HG02870 (cell line): ENCODE measurements around the gene ASTN2.

Source experiments
- ATAC-seq: cut with Tn5 transposase; IDR thresholded peaks from one replicate; pipeline ENCODE4 v1.9.1; 2021; ENCODE audit warnings: mild to moderate bottlenecking, moderate library complexity; ENCODE audit not compliant: unreplicated experiment

Gene ASTN2

GRCh38 chr9:117029341-117029740, 385.5 kb downstream of the ASTN2 start:
- no peak for ATAC-seq

- ATAC-seq = no peak
Measured at GRCh38 chr9:117028103-117028858, 386.6 kb downstream of the ASTN2 start.

DNA sequence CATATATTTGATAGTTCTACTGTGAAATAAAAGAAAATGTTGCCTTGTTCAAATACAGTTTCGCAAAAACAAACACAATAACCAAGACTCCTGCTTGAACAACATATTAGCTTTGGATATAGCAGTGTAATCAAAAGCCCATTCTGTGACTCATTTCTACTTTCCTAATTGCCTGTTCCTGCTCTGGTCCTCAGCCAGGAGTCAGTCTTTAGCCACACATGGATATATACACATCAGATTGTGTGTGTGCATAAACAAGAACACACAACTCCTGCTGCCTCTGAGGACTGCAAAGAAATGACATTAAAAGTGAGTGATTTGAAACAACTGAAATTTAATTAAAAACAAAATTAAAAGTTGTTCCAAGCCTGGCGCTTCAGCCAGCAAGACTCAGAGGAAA, 393.0 kb downstream of the ASTN2 start:
- no peak for ATAC-seq

GRCh38 chr9:117018966-117019617, 395.8 kb downstream of the ASTN2 start:
- no peak for ATAC-seq

- ATAC-seq = no peak
Measured at GRCh38 chr9:117017414-117017985, 397.4 kb downstream of the ASTN2 start.

- no peak for ATAC-seq
Measured at GRCh38 chr9:117014061-117014460, 400.8 kb downstream of the ASTN2 start.

GRCh38 chr9:117013440-117013995, 401.3 kb downstream of the ASTN2 start:
- ATAC-seq = no peak

DNA sequence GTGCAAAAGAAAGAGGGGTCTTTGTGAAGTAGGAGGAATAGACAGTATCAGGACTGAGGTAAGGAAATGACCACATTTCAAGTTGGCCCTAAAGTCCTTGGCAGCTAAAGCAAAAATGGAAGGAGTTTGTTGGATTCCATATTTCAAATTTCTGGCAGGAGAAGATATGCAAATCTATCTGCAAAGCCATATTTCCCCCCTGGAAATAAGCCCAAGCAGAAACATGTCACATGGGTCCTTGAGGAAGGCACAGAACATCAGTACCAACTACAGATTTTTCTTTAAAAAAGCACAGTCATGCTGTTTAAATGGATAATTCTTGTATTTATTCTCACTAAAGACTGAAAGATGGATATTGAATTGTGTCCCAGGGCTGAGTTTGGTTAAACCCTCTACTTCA, 404.8 kb downstream of the ASTN2 start:
- no peak for ATAC-seq

- no peak for ATAC-seq
Measured at GRCh38 chr9:117008876-117009275, 406.0 kb downstream of the ASTN2 start.

DNA sequence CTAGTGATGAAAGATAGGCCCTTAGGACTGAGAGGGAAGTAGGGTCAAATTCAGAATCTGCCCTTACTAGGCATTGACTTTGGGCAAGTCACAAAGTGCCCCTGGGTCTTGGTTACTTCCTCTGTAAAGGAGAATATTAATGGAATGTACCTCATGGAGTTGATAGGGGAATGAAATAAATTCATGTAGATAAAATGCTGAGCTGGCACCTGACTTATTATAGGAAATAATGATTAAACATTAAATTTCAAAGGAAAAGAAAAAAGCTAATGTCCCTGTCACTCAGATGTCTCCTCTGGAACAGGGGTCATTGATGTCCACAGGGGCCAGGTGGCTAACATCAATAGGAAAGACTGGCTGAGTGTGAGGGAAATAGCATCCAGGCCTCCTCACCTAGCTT, 406.4 kb downstream of the ASTN2 start:
- ATAC-seq = no peak

GRCh38 chr9:117002686-117003085, 412.2 kb downstream of the ASTN2 start:
- ATAC-seq = no peak

GRCh38 chr9:117000834-117001233, 414.0 kb downstream of the ASTN2 start:
- no peak for ATAC-seq

DNA sequence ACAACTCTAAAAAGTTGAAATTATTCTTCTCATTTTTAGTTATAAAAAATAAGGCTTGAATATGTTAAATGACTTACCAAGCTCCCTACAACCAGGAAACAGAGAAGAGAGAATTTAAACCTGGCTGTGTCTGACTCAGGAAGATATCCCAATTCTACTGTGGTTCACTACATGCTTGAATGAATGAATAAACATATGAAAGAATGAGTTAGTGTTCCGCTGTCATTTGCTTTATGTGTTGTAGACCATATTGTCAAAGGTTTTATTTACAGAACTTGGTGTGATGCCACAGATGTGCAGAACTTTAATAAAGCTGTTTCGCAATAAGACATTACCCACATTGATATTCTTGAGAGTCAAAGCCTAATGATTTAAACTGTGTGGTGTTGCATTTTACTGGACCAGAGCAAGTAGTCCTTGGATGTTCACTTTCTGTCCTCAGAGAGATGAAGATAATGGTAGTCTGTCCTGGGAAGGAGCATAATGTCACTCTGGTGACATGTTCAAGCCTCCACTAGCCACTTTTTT, 414.6 kb downstream of the ASTN2 start:
- ATAC-seq = no peak

DNA sequence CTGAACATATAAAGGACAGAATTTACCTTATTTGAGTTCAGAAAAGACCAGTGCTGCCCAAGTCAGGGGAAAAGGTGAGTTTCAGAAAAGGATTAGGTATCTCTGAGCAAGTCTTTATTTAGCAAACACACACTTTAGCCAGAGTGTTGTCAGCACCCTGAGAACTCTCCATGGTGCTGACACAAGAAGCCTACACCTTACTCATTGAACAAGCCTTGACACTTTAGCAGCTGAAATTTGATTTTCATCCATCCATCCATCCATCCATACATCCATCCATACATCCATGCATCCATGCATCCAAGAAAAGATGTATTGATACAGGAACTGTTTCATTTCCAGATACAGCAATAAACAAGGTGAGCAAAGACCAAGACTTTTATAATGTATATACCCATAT, 416.6 kb downstream of the ASTN2 start:
- no peak for ATAC-seq

- ATAC-seq = no peak
Measured at GRCh38 chr9:116992865-116993264, 422.0 kb downstream of the ASTN2 start.

DNA sequence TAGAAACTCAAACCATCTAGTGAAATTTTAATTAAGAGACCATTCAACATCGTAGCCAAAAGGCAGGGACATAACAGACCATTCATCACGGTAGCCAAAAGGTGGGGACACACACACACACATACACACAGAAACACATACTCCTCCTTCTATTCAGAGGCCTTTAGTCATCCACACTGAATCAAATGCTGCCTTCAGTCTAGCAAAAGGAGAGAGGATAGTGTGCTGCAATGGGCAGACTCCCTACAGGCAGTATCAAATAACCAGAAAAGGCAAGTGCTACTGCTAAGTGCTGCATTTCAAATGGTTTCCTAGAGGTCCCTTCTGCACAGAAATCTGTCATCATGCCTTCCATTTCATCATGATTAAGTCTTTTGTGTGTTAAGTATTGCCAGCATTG, 423.8 kb downstream of the ASTN2 start:
- no peak for ATAC-seq

- ATAC-seq = no peak
Measured at GRCh38 chr9:116990592-116990991, 424.3 kb downstream of the ASTN2 start.

GRCh38 chr9:116987721-116988485, 427.0 kb downstream of the ASTN2 start:
- no peak for ATAC-seq

DNA sequence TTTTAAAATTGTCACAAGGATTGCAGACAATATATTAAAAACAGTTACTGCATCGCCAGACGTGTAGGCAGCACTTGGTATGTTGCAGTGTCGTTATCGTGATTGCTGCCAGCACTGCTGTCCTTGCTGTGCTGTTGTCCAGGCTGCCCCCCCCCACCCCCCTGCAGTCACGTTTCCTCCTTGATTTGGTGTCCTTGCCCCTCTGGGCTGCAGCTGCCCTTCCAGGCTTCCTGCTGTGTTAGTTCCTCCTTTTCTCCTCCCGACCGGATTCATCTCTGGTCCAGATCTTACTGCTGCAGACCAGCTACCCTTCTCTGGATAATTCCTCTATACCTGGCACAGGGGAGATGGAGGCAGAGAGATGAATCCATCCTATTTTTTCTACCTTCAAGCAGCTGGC, 428.8 kb downstream of the ASTN2 start:
- ATAC-seq = no peak

GRCh38 chr9:116985596-116985995, 429.3 kb downstream of the ASTN2 start:
- ATAC-seq = no peak

DNA sequence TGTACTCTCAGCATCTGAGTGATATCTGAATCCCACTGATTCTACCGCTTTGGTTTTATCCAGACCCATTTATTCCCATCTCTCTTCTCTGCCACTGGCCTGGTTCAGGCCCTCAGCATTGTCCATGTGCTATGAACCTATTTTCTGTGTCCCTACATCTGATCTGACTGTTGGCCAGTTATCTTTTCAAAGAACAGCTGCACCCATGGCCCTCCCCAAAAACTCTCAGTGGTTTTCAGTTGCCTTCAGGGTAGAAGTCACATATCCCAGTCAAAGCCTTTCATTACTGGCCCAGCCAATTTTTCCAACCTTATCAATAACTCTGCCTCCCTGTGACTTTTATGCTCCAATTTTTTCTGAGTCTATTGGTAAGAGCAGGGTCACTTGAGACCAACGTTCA, 430.7 kb downstream of the ASTN2 start:
- no peak for ATAC-seq
